GM21528 (cell line): ENCODE results near the gene MANF.
A peak's percentile ranks its signal among the peaks of the same experiment; 100 is the strongest.
"Not testable (repeated sequence)": the region's sequence is repeated elsewhere in the genome, so short reads cannot be mapped to it uniquely, and the experiment has no call there.

ENCODE experiments used
- ATAC-seq: cut with Tn5 transposase; IDR thresholded peaks from one replicate; pipeline ENCODE4 v1.9.1; 2021; ENCODE audit warnings: mild to moderate bottlenecking, moderate library complexity; ENCODE audit not compliant: unreplicated experiment, low FRiP score

MANF gene

DNA sequence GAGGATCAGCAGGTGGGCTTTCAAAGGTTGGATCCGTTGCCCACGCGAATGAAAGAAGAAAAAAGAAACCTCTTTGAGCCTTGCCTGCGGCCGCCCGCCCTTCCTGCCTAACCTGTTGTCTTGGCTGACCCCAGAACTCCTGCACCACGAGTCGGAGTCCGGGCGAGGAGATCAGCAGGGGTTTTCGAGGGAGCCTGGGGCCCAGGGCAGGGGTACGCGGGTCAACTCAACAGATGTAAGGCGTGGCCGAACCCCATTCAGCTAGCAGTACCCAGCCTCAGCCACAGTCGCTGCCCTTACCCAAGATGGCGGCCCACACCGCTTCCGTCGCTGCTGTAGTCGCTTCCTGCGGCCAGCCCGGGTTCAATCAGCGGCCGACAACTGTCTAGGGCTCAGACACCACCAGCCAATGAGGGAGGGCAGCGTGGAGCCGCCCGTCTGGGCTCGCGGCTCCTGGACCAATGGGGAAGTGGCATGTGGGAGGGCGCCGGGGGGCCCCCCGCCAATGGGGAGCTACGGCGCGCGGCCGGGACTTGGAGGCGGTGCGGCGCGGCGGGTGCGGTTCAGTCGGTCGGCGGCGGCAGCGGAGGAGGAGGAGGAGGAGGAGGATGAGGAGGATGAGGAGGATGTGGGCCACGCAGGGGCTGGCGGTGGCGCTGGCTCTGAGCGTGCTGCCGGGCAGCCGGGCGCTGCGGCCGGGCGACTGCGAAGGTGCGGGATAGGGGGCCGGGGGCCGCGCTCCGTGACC lies at the start of gene MANF:
Gene MANF (plus strand): TSS at position 566 of the 748 bp plus-strand sequence. CDS start 52 bp downstream, at position 618.
- ATAC-seq = peak; percentile 87

DNA sequence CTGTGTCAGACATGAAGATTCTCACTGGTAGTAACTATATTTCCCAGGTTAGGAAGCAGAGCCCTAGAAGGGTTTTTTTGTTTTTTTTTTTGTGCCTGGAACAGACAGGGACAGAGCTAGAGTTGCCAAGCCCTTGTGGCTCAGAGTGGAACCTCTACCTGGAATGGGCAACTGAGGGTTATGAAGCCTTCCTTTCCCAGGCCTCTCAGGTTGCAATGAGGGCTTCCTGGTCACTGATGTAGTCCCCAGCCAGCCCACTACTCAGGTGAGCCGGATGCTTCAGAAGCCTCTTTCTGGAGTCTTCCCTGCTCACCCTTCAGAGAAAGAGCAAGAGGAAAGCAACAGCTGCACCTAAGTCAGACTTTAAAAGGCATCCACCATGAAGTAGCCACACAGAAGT lies 48.8 kb upstream of the MANF start:
- ATAC-seq = no peak

- ATAC-seq = no peak
These were observed 47.4 kb upstream of the MANF start for GRCh38 chr3:51337666-51338065.

- ATAC-seq = no peak
These were observed 46.5 kb upstream of the MANF start for GRCh38 chr3:51338632-51339031.

GRCh38 chr3:51340013-51340829 lies 44.9 kb upstream of the MANF start:
- ATAC-seq = no peak

- no peak for ATAC-seq
These were observed 44.0 kb upstream of the MANF start for GRCh38 chr3:51340989-51341636.

- no peak for ATAC-seq
These were observed 41.0 kb upstream of the MANF start for GRCh38 chr3:51343918-51344687.

GRCh38 chr3:51350751-51351150 lies 34.3 kb upstream of the MANF start:
- ATAC-seq = no peak

DNA sequence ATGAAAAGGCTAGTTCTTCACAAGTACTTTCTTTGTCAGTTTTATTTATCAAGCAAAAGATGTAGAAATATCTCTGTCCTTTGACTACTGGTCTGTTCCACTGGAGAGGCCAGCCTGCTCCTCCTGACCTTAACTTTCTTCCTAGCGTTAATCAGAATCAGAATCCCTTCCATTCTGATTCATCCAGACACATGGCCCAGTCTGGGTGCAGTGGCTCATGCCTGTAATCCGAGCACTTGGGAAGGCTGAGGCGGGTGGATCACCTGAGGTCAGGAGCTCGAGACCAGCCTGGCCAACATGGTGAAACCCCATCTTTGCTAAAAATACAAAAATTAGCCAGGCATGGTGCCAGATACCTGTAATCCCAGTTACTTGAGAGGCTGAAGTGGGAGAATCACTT lies 32.0 kb upstream of the MANF start:
- no peak for ATAC-seq

DNA sequence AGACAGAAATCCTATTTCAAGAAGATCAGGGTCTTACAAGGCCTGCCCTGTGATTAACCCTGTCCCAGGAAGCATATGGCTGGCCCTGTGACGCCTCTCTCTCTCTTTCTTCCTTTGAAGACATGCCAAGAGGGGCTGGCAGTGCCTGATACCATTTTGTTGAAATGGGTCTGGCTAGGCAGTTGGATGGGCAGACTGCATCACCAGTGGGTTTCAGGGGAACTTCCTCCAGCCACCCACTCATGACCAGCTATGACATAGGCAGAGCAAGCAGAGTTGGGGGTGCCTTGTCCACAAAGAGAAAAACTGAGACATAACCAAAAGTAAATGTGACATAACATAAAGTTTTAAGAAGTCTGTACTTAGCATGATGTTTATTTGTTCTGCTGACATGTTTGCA lies 31.4 kb upstream of the MANF start:
- no peak for ATAC-seq

DNA sequence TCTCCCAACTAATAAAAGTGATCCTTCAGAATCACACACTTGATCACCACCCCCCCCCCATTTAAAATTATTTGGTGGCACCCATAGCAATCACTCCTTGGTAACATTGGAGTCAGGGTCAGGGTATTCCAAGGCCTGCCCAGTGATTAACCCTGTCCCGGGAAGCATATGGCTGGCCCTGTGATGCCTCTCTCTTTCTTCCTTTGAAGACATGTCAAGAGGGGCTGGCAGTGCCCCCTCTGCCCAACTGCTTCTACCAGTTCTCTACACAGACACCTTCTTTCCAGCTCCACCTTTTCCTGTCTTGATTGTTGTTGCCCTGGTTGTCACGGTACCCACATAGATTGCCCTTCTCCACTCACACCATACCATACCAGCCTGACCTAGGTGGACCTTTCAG lies 30.9 kb upstream of the MANF start:
- ATAC-seq = no peak

GRCh38 chr3:51354731-51355615 lies 30.1 kb upstream of the MANF start:
- no peak for ATAC-seq

GRCh38 chr3:51355891-51356578 lies 29.1 kb upstream of the MANF start:
- no peak for ATAC-seq

- ATAC-seq = no peak
These were observed 27.2 kb upstream of the MANF start for GRCh38 chr3:51357856-51358255.

DNA sequence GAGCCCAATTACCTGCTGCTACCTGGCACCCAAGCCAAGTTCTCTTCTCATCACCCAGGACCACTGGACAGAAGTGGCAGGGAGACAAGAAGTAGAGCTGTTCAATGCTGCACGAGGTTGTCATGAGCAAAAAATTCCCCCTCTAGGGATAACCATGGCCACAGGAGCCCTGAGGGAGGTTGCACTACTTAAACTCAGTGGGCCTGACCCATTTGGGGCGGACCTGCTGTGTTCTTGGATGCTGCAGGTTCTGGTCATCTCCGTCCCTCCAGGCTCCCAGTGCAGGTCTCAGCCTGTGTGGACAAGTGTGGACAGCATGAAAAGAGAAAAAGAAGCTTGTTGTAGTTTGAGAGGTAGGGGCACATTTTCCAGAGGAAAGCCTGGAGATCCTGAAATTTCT lies 26.1 kb upstream of the MANF start:
- ATAC-seq = no peak

GRCh38 chr3:51360806-51361205 lies 24.3 kb upstream of the MANF start:
- ATAC-seq = no peak

- ATAC-seq = no peak
These were observed 23.3 kb upstream of the MANF start for GRCh38 chr3:51361746-51362145.

- no peak for ATAC-seq
These were observed 22.6 kb upstream of the MANF start for GRCh38 chr3:51362476-51362875.

DNA sequence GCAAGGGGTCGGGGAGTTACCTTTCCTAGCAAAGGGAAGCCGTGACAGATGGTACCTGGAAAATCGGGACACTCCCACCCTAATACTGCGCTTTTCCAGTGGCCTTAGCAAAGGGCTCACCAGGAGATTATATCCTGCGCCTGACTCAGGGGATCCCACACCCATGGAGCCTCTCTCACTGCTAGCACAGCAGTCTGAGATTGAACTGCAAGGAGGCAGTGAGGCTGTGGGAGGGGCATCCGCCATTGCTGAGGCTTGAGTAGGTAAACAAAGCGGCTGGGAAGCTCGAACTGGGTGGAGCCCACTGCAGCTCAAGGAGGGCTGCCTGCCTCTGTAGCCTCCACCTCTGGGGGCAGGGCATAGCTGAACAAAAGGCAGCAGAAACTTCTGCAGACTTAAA lies 16.8 kb upstream of the MANF start:
- ATAC-seq = not testable (repeated sequence)
